WI38 (cell line): ENCODE results near the gene RNF26.
A peak's percentile ranks its signal among the peaks of the same experiment; 100 is the strongest.

Source experiments
- H3K4me3 ChIP-seq: 2 replicates; pipeline ENCODE4 v1.5.1; 2011; ENCODE audit warnings: low read depth, mild to moderate bottlenecking, control low read depth, low read length
- CTCF ChIP-seq: IDR thresholded peaks from 2 replicates; pipeline ENCODE4 v1.5.1; 2012; ENCODE audit warnings: low read depth, mild to moderate bottlenecking, control low read depth, low read length

Gene RNF26

GRCh38 chr11:119330237-119330636 is 4.1 kb upstream of the RNF26 start:
- no peak for TF ChIP-seq CTCF
- no peak overlapping the region for H3K4me3 ChIP-seq

- no peak overlapping the region for H3K4me3 ChIP-seq
- TF ChIP-seq CTCF: no peak
These were observed 2.1 kb upstream of the RNF26 start for GRCh38 chr11:119332111-119332765.

GRCh38 chr11:119335091-119335654 is 846 bp downstream of the RNF26 start:
- no peak for TF ChIP-seq CTCF
- peak overlapping the region; percentile 89 for H3K4me3 ChIP-seq

- no peak for TF ChIP-seq CTCF
- 0 out of 2 replicates have a peak overlapping the region, but pooled peaks have one; percentile 89 for H3K4me3 ChIP-seq
These were observed 1.6 kb downstream of the RNF26 start for GRCh38 chr11:119335655-119336543.

GRCh38 chr11:119336744-119337469 is 2.6 kb downstream of the RNF26 start:
- TF ChIP-seq CTCF: no peak
- peak overlapping the region; percentile 64 for H3K4me3 ChIP-seq

- no peak for TF ChIP-seq CTCF
- H3K4me3 ChIP-seq: peak overlapping the region; percentile 64
These were observed 3.4 kb downstream of the RNF26 start for GRCh38 chr11:119337581-119338317.
